ENCODE data around the gene TMEM135.

- TF ChIP-seq, protein P1, sequence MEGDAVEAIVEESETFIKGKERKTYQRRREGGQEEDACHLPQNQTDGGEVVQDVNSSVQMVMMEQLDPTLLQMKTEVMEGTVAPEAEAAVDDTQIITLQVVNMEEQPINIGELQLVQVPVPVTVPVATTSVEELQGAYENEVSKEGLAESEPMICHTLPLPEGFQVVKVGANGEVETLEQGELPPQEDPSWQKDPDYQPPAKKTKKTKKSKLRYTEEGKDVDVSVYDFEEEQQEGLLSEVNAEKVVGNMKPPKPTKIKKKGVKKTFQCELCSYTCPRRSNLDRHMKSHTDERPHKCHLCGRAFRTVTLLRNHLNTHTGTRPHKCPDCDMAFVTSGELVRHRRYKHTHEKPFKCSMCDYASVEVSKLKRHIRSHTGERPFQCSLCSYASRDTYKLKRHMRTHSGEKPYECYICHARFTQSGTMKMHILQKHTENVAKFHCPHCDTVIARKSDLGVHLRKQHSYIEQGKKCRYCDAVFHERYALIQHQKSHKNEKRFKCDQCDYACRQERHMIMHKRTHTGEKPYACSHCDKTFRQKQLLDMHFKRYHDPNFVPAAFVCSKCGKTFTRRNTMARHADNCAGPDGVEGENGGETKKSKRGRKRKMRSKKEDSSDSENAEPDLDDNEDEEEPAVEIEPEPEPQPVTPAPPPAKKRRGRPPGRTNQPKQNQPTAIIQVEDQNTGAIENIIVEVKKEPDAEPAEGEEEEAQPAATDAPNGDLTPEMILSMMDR (IDR thresholded peaks at IDR 0.05; ENCODE audit: low read depth, low read length, poor library complexity, severe bottlenecking) = no peak
- TF ChIP-seq EZH2phosphoT487 (IDR thresholded peaks at IDR 0.05; ENCODE audit: borderline replicate concordance, low read length) = no peak
Measured at GRCh38 chr11:87239531-87239930, 201.8 kb downstream of the TMEM135 start.
